CD4-positive, alpha-beta T cell (primary cell): ENCODE data around the gene NOC3L. TPM values are rescaled to one million over a fixed set of nuclear protein-coding genes. Genes with fewer than 3 reads are reported as not detected.

Source experiments
- ATAC-seq: fragments of 200-7000 bp; cut with Tn5 transposase; one replicate; pipeline ENCODE4 v1.10.0; 2022; ENCODE audit warnings: mild to moderate bottlenecking; ENCODE audit not compliant: poor library complexity
- CTCF ChIA-PET: fragments of 350-600 bp; sonication (Branson Sonifier 250); formaldehyde crosslinking; loops from one replicate; lab custom pipeline; 2021; ENCODE audit warnings: antibody characterized with exemption, inconsistent platforms; lab: Charles Lee
- POLR2A ChIA-PET: fragments of 350-600 bp; sonication (Branson Sonifier 250); formaldehyde crosslinking; loops from one replicate; lab custom pipeline; 2021; ENCODE audit warnings: antibody characterized with exemption, inconsistent platforms; lab: Charles Lee
- DNase-seq, 14 experiments: peaks; one replicate each; pipeline ENCODE4 v3.0.0-alpha.2; 2013 to 2020; ENCODE audit warnings: mixed read lengths in 2 of 14
- H3K27ac ChIP-seq, 2 donors: one replicate each; pipeline versions ENCODE4 v1.5.1 to v1.7.0; 2013; ENCODE audit warnings: low read length in 2 of 2, low read depth in 1 of 2, mild to moderate bottlenecking in 1 of 2
- H3K27me3 ChIP-seq, 2 experiments: 1 replicate in 1 of 2; 2 replicates in 1 of 2; pipeline versions ENCODE4 v1.6.1 to v1.7.0; 2013; ENCODE audit warnings: low read length in 2 of 2, control low read depth in 1 of 2, mild to moderate bottlenecking in 1 of 2, moderate library complexity in 1 of 2; ENCODE audit not compliant: insufficient read depth in 2 of 2, control insufficient read depth in 1 of 2
- H3K36me3 ChIP-seq: one replicate; pipeline ENCODE4 v1.6.1; 2013; ENCODE audit warnings: low read length, control low read depth; ENCODE audit not compliant: insufficient read depth
- H3K4me1 ChIP-seq: one replicate; pipeline ENCODE4 v1.6.1; 2013; ENCODE audit warnings: low read length, control low read depth; ENCODE audit not compliant: insufficient read depth
- H3K4me3 ChIP-seq: one replicate; pipeline ENCODE4 v1.5.1; 2013; ENCODE audit warnings: mild to moderate bottlenecking, low read length, moderate library complexity
- H3K9me3 ChIP-seq, 2 experiments: 1 replicate in 1 of 2; 2 replicates in 1 of 2; pipeline versions ENCODE4 v1.6.1 to v1.7.0; 2013; ENCODE audit warnings: low read length in 2 of 2, mild to moderate bottlenecking in 2 of 2, control low read depth in 1 of 2, moderate library complexity in 1 of 2; ENCODE audit not compliant: control insufficient read depth in 1 of 2, insufficient read depth in 1 of 2
- H3K27ac Mint-ChIP-seq: one replicate; pipeline ENCODE4 v1.8.0; 2020; ENCODE audit warnings: mixed read lengths
- H3K27me3 Mint-ChIP-seq: one replicate; pipeline ENCODE4 v1.8.0; 2021; ENCODE audit warnings: mixed read lengths
- H3K36me3 Mint-ChIP-seq: one replicate; pipeline ENCODE4 v1.8.0; 2021; ENCODE audit warnings: low read depth, mixed read lengths
- H3K4me1 Mint-ChIP-seq: one replicate; pipeline ENCODE4 v1.8.0; 2021; ENCODE audit warnings: low read depth, mixed read lengths
- H3K4me3 Mint-ChIP-seq: one replicate; pipeline ENCODE4 v1.8.0; 2020; ENCODE audit warnings: mild to moderate bottlenecking, mixed read lengths
- H3K9me3 Mint-ChIP-seq: one replicate; pipeline ENCODE4 v1.8.0; 2020; ENCODE audit warnings: mixed read lengths
- CTCF ChIP-seq: fragments of 200-600 bp; IDR thresholded peaks from one replicate; pipeline ENCODE4 v1.8.0; 2022; ENCODE audit warnings: antibody characterized with exemption, mild to moderate bottlenecking
- intact Hi-C, 2 experiments: fragments of 100-400 bp; cut with DNase I in 1 of 2; cut with micrococcal nuclease in 1 of 2; formaldehyde crosslinking; loops; one replicate each; pipeline versions ENCODE4 v1.15.1 to v1.9.0; 2023 to 2025; cut with DNase I, micrococcal nuclease
- total RNA-seq, 174 experiments: library from RNA in 2 of 174; stranded (reverse) in 2 of 174; gene quantifications; one replicate each; pipeline ENCODE4 v1.2.3 and lab custom pipeline; 2021 to 2026

NOC3L gene
- total RNA-seq, 2 experiments from 2014 or later = 7.1 to 8.0 TPM

GRCh38 chr10:94324609-94325233 lies 38.0 kb downstream of the NOC3L start:
- no peak overlapping the region for H3K27ac Mint-ChIP-seq
- no peaks in the 10 kb centered on the region for H3K27me3 Mint-ChIP-seq
- Histone ChIP-seq H3K27ac (no peak overlapping the region), H3K27me3 (no peaks in the 10 kb centered on the region), H3K4me1 (no peaks in the 10 kb centered on the region), H3K36me3 (peaks cover 16% of the 10 kb centered on the region), H3K9me3 (no peaks in the 10 kb centered on the region), H3K4me3 (no peak overlapping the region)
- no peaks in the 10 kb centered on the region for H3K9me3 Mint-ChIP-seq
- CTCF ChIA-PET = no interaction called here
- H3K4me3 Mint-ChIP-seq = no peak overlapping the region
- no peak for ATAC-seq
- H3K4me1 Mint-ChIP-seq = no peaks in the 10 kb centered on the region
- intact Hi-C loops = loop anchor here (5.0 kb wide), 2 partner anchors 407 to 502 kb away; no protein-coding TSS in a partner anchor
- peaks cover 43% of the 10 kb centered on the region for H3K36me3 Mint-ChIP-seq
- TF ChIP-seq CTCF = no peak
- no peak for DNase-seq
- POLR2A ChIA-PET = no interaction called here

GRCh38 chr10:94320285-94320914 lies 42.3 kb downstream of the NOC3L start:
- intact Hi-C loops = loop anchor here (2.0 to 5.0 kb wide), 3 partner anchors 40 to 498 kb away; no protein-coding TSS in a partner anchor
- no peaks in the 10 kb centered on the region for H3K4me1 ChIP-seq
- Mint-ChIP-seq H3K4me3 (no peak overlapping the region), H3K27ac (no peak overlapping the region), H3K9me3 (no peaks in the 10 kb centered on the region), H3K27me3 (no peaks in the 10 kb centered on the region), H3K4me1 (no peaks in the 10 kb centered on the region), H3K36me3 (peaks cover 16% of the 10 kb centered on the region)
- ChIA-PET POLR2A (no interaction called here), CTCF (interaction anchor here (0.7 to 1.7 kb wide), 11 partner anchors 8 to 124 kb away, joined by 3 to 15 read pairs (median 4); partner anchors contain the start of gene NOC3L)
- DNase-seq (peak; percentile 30 to 76 (median 52)), ATAC-seq (peak; percentile 44)
- TF ChIP-seq CTCF = peak; percentile 94
- peaks cover 10% of the 10 kb centered on the region for H3K36me3 ChIP-seq
- no peaks in the 10 kb centered on the region for H3K9me3 ChIP-seq
- no peaks in the 10 kb centered on the region for H3K27me3 ChIP-seq
- H3K4me3 ChIP-seq = no peak overlapping the region
- H3K27ac ChIP-seq = no peak overlapping the region

GRCh38 chr10:94316560-94316959 lies 46.2 kb downstream of the NOC3L start:
- peaks cover 11% of the 10 kb centered on the region for H3K27me3 Mint-ChIP-seq
- CTCF ChIA-PET = no interaction called here
- no peaks in the 10 kb centered on the region for H3K36me3 Mint-ChIP-seq
- peaks cover 2% of the 10 kb centered on the region for H3K36me3 ChIP-seq
- DNase-seq (no peak), ATAC-seq (no peak)
- no peaks in the 10 kb centered on the region for H3K9me3 Mint-ChIP-seq
- no peaks in the 10 kb centered on the region for H3K27me3 ChIP-seq
- no peak overlapping the region for H3K27ac ChIP-seq
- no peaks in the 10 kb centered on the region for H3K4me1 Mint-ChIP-seq
- no peak overlapping the region for H3K4me3 Mint-ChIP-seq
- intact Hi-C loops = loop anchor here in 1 of 2 experiments (10.0 kb wide), 1 partner anchor 492 kb away; no protein-coding TSS in a partner anchor
- no peak overlapping the region for H3K4me3 ChIP-seq
- no peak overlapping the region for H3K27ac Mint-ChIP-seq
- TF ChIP-seq CTCF = no peak
- H3K4me1 ChIP-seq = no peaks in the 10 kb centered on the region
- no peaks in the 10 kb centered on the region for H3K9me3 ChIP-seq
- POLR2A ChIA-PET = no interaction called here
